Osteocyte (in vitro differentiated cells): Measurements from ENCODE around the gene SLC8A2. TPM values are rescaled to one million over a fixed set of nuclear protein-coding genes. Genes with fewer than 3 reads are reported as not detected.

ENCODE experiments used
- DNase-seq: peaks from one replicate; pipeline ENCODE4 v3.0.0; 2021; ENCODE audit warnings: mixed read lengths; ENCODE audit not compliant: unreplicated experiment; ENCODE audit errors: extremely low spot score
- H3K27ac Mint-ChIP-seq: one replicate; pipeline ENCODE4 v1.8.0; 2021; ENCODE audit warnings: mild to moderate bottlenecking, mixed read lengths; ENCODE audit not compliant: unreplicated experiment
- H3K27me3 Mint-ChIP-seq: one replicate; pipeline ENCODE4 v1.8.0; 2021; ENCODE audit warnings: mixed read lengths; ENCODE audit not compliant: unreplicated experiment
- H3K36me3 Mint-ChIP-seq: one replicate; pipeline ENCODE4 v1.8.0; 2021; ENCODE audit warnings: mixed read lengths; ENCODE audit not compliant: unreplicated experiment
- H3K4me1 Mint-ChIP-seq: one replicate; pipeline ENCODE4 v1.8.0; 2021; ENCODE audit warnings: mixed read lengths; ENCODE audit not compliant: unreplicated experiment
- H3K4me3 Mint-ChIP-seq: one replicate; pipeline ENCODE4 v1.8.0; 2021; ENCODE audit warnings: mild to moderate bottlenecking, moderate library complexity, mixed read lengths; ENCODE audit not compliant: unreplicated experiment
- H3K9me3 Mint-ChIP-seq: one replicate; pipeline ENCODE4 v1.8.0; 2021; ENCODE audit warnings: mixed read lengths; ENCODE audit not compliant: unreplicated experiment
- total RNA-seq: library from RNA; stranded (reverse); gene quantifications from 2 replicates; pipeline ENCODE4 v1.2.1, GENCODE V29; 2021
- TF ChIP-seq, protein P1 (sequence below): fragments of 200-600 bp; sonication (generic); IDR thresholded peaks from 2 replicates; pipeline ENCODE4 v1.5.0; 2021; ENCODE audit warnings: antibody characterized with exemption, mild to moderate bottlenecking, moderate library complexity

SLC8A2 gene
- total RNA-seq, 1 donor from 2014 or later = not detected

DNA sequence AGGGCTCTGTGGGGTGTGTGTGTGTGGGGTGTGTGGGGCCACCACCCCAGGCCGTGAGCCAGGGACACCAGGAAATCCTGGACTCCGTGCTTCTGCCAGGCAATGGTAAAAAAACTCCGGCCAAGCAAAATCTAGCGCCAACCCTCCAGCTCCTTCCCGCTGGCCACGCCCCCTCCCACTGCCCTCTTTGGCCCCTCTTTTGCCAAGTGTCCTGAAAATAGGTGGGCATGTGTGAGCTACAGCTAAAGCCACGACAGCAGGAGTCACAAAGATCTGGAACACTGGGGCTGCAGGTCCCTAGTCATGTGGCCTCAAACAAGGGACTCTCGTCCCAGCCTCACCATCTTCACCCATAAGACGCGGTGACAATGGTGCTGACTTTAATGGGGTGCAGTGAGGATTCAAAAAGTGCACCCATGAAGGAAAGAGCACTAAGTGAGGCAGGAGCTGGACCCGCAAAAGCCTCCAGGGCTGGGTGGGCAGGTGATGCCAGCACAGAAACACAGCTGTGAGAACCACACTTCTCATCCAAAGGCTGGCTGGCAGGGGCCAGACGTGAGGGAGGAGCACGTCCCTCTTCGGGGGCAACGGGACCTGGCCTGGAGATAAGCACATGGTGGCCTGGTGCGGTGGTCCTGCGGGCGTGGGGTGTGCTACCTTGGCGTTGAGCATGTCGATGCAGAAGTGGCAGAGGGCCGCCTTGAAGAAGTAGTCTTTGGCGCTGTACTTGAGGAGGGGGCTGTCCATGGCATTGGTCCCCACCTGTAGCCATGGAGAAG, 19.9 kb upstream of the SLC8A2 start:
- Mint-ChIP-seq H3K27ac (no peak overlapping the region), H3K36me3 (peaks cover 7% of the 10 kb centered on the region), H3K9me3 (no peaks in the 10 kb centered on the region), H3K27me3 (no peaks in the 10 kb centered on the region), H3K4me1 (peaks cover 2% of the 10 kb centered on the region), H3K4me3 (no peak overlapping the region)
- DNase-seq = no peak
- TF ChIP-seq, protein P1, sequence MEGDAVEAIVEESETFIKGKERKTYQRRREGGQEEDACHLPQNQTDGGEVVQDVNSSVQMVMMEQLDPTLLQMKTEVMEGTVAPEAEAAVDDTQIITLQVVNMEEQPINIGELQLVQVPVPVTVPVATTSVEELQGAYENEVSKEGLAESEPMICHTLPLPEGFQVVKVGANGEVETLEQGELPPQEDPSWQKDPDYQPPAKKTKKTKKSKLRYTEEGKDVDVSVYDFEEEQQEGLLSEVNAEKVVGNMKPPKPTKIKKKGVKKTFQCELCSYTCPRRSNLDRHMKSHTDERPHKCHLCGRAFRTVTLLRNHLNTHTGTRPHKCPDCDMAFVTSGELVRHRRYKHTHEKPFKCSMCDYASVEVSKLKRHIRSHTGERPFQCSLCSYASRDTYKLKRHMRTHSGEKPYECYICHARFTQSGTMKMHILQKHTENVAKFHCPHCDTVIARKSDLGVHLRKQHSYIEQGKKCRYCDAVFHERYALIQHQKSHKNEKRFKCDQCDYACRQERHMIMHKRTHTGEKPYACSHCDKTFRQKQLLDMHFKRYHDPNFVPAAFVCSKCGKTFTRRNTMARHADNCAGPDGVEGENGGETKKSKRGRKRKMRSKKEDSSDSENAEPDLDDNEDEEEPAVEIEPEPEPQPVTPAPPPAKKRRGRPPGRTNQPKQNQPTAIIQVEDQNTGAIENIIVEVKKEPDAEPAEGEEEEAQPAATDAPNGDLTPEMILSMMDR = no peak

DNA sequence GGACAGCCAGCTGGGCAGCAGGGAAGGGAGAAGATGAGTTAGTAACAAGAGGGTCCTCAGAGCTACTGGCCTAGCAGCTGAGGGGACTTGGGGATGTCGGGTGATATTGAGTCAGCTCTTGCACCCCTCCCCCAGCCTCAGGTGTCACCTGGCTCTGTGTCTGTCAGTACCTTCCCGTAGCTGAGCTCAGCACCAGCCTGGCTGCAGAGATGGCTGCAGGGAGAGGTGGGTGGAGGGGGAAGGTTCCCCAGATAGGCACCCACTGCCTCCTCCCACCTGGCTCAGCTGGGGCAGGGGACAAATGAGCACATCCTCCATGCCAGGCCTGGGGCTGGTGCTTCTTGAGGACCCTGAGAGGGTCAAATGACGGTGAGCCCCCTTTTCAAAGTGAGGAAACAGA, 19.2 kb upstream of the SLC8A2 start:
- TF ChIP-seq, protein P1 = no peak
- no peak for DNase-seq
- no peaks in the 10 kb centered on the region for H3K9me3 Mint-ChIP-seq
- peaks cover 2% of the 10 kb centered on the region for H3K4me1 Mint-ChIP-seq
- H3K36me3 Mint-ChIP-seq = peaks cover 5% of the 10 kb centered on the region
- no peaks in the 10 kb centered on the region for H3K27me3 Mint-ChIP-seq
- no peak overlapping the region for H3K27ac Mint-ChIP-seq
- H3K4me3 Mint-ChIP-seq = no peak overlapping the region

DNA sequence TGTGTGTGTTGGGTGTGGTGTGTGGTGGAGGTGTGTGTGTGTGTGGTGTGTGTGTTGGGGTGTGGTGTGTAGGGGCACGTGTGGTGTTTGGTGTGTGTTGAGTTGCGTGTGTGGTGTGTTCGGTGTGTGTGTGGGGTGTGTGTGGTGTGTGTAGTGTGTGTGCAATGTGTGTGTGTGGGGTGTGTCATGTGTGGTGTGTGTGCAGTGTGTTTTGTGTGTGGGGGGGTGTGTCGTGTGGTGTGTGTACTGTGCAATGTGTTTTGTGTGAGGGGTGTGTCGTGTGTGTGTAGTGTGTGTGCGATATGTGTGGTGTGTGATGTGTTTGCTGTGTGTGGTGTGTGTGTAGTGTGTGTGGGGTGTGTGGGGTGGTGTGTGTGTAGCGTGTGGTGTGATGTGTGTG, 18.3 kb upstream of the SLC8A2 start:
- no peaks in the 10 kb centered on the region for H3K9me3 Mint-ChIP-seq
- peaks cover 5% of the 10 kb centered on the region for H3K36me3 Mint-ChIP-seq
- no peaks in the 10 kb centered on the region for H3K27me3 Mint-ChIP-seq
- no peak overlapping the region for H3K4me3 Mint-ChIP-seq
- peaks cover 4% of the 10 kb centered on the region for H3K4me1 Mint-ChIP-seq
- TF ChIP-seq, protein P1 = no peak
- DNase-seq = no peak
- no peak overlapping the region for H3K27ac Mint-ChIP-seq

DNA sequence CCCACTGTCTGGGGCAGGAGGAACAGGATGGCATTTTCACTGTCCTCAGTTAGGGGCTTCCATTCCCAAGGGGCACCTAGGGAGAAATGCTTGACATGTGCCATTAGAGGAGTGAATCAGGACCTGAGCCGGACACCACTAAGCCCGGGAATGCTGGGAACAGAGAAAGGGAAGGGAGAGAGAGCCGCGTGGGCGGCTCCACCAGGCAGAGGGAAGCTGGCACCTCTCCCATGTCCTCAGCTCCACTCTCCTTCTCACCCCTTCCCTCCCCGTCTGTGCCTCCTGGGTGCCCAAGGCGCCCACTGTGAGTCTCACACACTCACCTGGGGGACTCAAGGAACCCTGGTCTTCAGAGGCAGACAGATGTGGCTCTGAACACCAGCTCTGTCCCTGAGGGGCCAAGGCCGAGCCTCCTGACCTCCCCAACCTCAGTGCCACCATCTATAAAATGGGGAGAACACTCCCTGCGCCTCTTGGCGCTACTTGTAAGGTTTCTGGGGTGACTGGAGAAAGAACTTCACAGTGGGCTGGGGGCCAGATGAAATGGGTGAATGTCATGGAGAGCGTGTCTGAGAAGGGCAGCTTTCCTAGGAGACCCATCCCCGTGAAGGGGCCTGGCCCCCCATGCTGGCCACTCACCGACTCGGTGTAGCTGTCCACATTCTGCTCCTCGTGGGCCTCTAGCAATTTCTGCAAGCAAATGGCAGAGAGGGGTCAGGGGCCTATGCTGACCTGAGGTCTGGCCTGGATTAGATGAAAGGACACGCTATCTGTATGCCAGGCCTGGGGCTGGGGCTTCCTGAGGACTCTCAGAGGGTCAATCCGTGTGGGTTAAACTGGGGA, 17.6 kb upstream of the SLC8A2 start:
- peak overlapping the region; percentile 27 for H3K27ac Mint-ChIP-seq
- H3K36me3 Mint-ChIP-seq = peaks cover 5% of the 10 kb centered on the region
- H3K4me3 Mint-ChIP-seq = no peak overlapping the region
- TF ChIP-seq, protein P1 = no peak
- H3K9me3 Mint-ChIP-seq = no peaks in the 10 kb centered on the region
- H3K4me1 Mint-ChIP-seq = peaks cover 8% of the 10 kb centered on the region
- DNase-seq = no peak
- no peaks in the 10 kb centered on the region for H3K27me3 Mint-ChIP-seq
